ENCODE results near the gene P4HB.

GRCh38 chr17:81841866-81842265, 18.5 kb downstream of the P4HB start:
- TF ChIP-seq POLR2A (IDR thresholded peaks at IDR 0.05) (no peak), CTCF (IDR thresholded peaks at IDR 0.05) (no peak), POLR2AphosphoS5 (IDR thresholded peaks at IDR 0.05) (no peak)

Measured in upper lobe of left lung (tissue), 4 donors.